ENCODE measurements around the gene NCK2.
"Not testable (repeated sequence)": the region's sequence is repeated elsewhere in the genome, so short reads cannot be mapped to it uniquely, and the experiment has no call there.

The NCK2 gene

DNA sequence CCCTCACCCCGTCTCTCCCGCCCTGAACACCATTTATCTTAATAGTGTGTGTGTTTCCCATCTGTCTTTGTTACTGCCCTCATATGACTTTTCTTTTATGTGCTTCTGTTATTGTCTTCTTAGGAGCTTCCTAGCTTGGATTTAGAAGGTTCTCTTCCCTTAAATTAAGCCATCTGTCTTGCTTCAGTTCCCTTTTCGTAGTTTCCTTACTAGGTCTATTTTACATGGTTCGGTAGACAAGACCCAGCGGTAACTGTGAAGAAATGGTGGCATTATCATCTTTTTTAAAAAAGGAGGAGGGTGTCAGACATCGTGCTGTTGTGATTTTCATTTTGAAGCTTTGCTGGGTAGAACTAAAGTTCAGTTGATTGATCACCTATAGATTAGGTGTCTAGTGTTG, 10.3 kb downstream of the NCK2 start:
- TF ChIP-seq FOXA1 (IDR thresholded peaks at IDR 0.05) (no peak), L3MBTL2 (conservative IDR thresholded peaks at IDR 0.05) (no peak), ELF4 (IDR thresholded peaks at IDR 0.05) (no peak), CTBP1 (IDR thresholded peaks at IDR 0.05; ENCODE audit: borderline replicate concordance) (no peak), FOXM1 (IDR thresholded peaks at IDR 0.05; ENCODE audit: borderline replicate concordance) (no peak), SP1 (IDR thresholded peaks at IDR 0.05) (no peak), ARNT (IDR thresholded peaks at IDR 0.05) (no peak), NFRKB (IDR thresholded peaks at IDR 0.05) (no peak), HDGF (IDR thresholded peaks at IDR 0.05; ENCODE audit: borderline replicate concordance) (no peak)
- DNase-seq (ENCODE audit: extremely low spot score): no peak
- ChIA-PET POLR2A (no interaction called here), CTCF (interaction anchor here (0.7 kb wide), 1 partner anchor 21 kb away, joined by 5 read pairs; no protein-coding TSS in a partner anchor)

- ChIA-PET POLR2A (no interaction called here), CTCF (no interaction called here)
- DNase-seq (ENCODE audit: extremely low spot score): no peak
- TF ChIP-seq SUZ12 (IDR thresholded peaks at IDR 0.05): no peak
- no peak for TF ChIP-seq LEF1 (IDR thresholded peaks at IDR 0.05; ENCODE audit: borderline replicate concordance)
- TF ChIP-seq FOXA1 (IDR thresholded peaks at IDR 0.05): no peak
- no peak for TF ChIP-seq ELF4 (IDR thresholded peaks at IDR 0.05)
- no peak for TF ChIP-seq FOXK2 (IDR thresholded peaks at IDR 0.05)
- TF ChIP-seq BHLHE40 (IDR thresholded peaks at IDR 0.05; ENCODE audit: borderline replicate concordance): no peak
- no peak for TF ChIP-seq HDGF (IDR thresholded peaks at IDR 0.05; ENCODE audit: borderline replicate concordance)
- TF ChIP-seq NFRKB (IDR thresholded peaks at IDR 0.05): no peak
These were observed 11.2 kb downstream of the NCK2 start for GRCh38 chr2:105755895-105756294.

DNA sequence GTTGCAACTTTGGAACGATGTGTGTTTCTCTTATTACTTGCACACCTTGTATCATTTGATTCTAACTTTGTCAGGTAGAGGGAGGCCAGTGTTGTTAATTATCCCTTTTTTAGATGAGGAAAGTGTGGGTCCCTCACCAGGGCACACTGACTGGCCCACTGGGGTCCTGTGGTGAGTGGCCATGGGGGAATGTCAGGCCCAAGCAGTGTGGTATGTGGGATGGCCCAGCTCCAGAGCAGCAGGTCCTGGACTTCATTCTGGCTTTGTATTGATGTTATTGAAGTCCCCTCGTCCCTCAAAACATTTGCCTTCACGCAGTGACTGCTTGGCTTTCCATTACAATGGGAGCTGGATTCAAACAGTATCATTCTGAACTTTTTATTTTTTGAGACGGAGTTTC, 11.7 kb downstream of the NCK2 start:
- TF ChIP-seq L3MBTL2 (conservative IDR thresholded peaks at IDR 0.05) (no peak), CTBP1 (IDR thresholded peaks at IDR 0.05; ENCODE audit: borderline replicate concordance) (no peak), ELF4 (IDR thresholded peaks at IDR 0.05) (no peak), LEF1 (IDR thresholded peaks at IDR 0.05; ENCODE audit: borderline replicate concordance) (no peak), ZNF384 (IDR thresholded peaks at IDR 0.05) (no peak), PKNOX1 (IDR thresholded peaks at IDR 0.05) (no peak), SP1 (IDR thresholded peaks at IDR 0.05) (no peak), TARDBP (IDR thresholded peaks at IDR 0.05) (no peak), BHLHE40 (IDR thresholded peaks at IDR 0.05; ENCODE audit: borderline replicate concordance) (no peak), FOXM1 (IDR thresholded peaks at IDR 0.05; ENCODE audit: borderline replicate concordance) (no peak), NFRKB (IDR thresholded peaks at IDR 0.05) (no peak), ARNT (IDR thresholded peaks at IDR 0.05) (no peak), FOXK2 (IDR thresholded peaks at IDR 0.05) (no peak), FOXA1 (IDR thresholded peaks at IDR 0.05) (no peak), SUZ12 (IDR thresholded peaks at IDR 0.05) (no peak), HDGF (IDR thresholded peaks at IDR 0.05; ENCODE audit: borderline replicate concordance) (no peak)
- POLR2A ChIA-PET: interaction anchor here (0.7 kb wide), 1 partner anchor 20 kb away, joined by 3 read pairs; no protein-coding TSS in a partner anchor
- no peak for DNase-seq (ENCODE audit: extremely low spot score)
- CTCF ChIA-PET: no interaction called here

DNA sequence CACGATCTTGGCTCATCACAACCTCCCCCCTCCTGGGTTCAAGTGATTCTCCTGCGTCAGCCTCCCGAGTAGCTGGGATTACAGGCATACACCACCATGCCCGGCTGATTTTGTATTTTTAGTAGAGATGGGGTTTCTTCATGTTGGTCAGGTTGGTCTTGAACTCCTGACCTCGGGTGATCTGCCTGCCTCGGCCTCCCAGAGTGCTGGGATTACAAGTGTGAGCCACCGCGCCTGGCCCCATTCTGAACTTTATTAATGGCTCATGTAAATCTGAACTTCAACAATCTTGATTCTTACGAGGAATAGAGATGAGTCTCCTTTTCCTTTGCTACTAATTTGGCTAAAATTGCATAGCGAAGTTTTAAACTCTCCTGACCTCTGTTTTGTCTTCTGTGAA, 12.2 kb downstream of the NCK2 start:
- POLR2A ChIA-PET: interaction anchor here (0.7 kb wide), 1 partner anchor 19 kb away, joined by 3 read pairs; no protein-coding TSS in a partner anchor
- DNase-seq (ENCODE audit: extremely low spot score); CTCF ChIA-PET: not testable (repeated sequence)

GRCh38 chr2:105757433-105757832, 12.7 kb downstream of the NCK2 start:
- ChIA-PET CTCF (interaction anchor here (0.6 kb wide), 1 partner anchor 21 kb away, joined by 3 read pairs; no protein-coding TSS in a partner anchor), POLR2A (no interaction called here)
- no peak for DNase-seq (ENCODE audit: extremely low spot score)
- TF ChIP-seq BHLHE40 (IDR thresholded peaks at IDR 0.05; ENCODE audit: borderline replicate concordance) (no peak), NFRKB (IDR thresholded peaks at IDR 0.05) (no peak), SUZ12 (IDR thresholded peaks at IDR 0.05) (no peak), PKNOX1 (IDR thresholded peaks at IDR 0.05) (no peak), SP1 (IDR thresholded peaks at IDR 0.05) (no peak), FOXK2 (IDR thresholded peaks at IDR 0.05) (no peak), ARNT (IDR thresholded peaks at IDR 0.05) (no peak), ZNF384 (IDR thresholded peaks at IDR 0.05) (no peak), HDGF (IDR thresholded peaks at IDR 0.05; ENCODE audit: borderline replicate concordance) (no peak), CTBP1 (IDR thresholded peaks at IDR 0.05; ENCODE audit: borderline replicate concordance) (no peak), LEF1 (IDR thresholded peaks at IDR 0.05; ENCODE audit: borderline replicate concordance) (no peak), ELF4 (IDR thresholded peaks at IDR 0.05) (no peak), L3MBTL2 (conservative IDR thresholded peaks at IDR 0.05) (no peak), TARDBP (IDR thresholded peaks at IDR 0.05) (no peak), FOXM1 (IDR thresholded peaks at IDR 0.05; ENCODE audit: borderline replicate concordance) (no peak), FOXA1 (IDR thresholded peaks at IDR 0.05) (no peak)

GRCh38 chr2:105760191-105760590, 15.5 kb downstream of the NCK2 start:
- TF ChIP-seq ZNF384 (IDR thresholded peaks at IDR 0.05): no peak
- no peak for TF ChIP-seq CTBP1 (IDR thresholded peaks at IDR 0.05; ENCODE audit: borderline replicate concordance)
- TF ChIP-seq BHLHE40 (IDR thresholded peaks at IDR 0.05; ENCODE audit: borderline replicate concordance): no peak
- no peak for TF ChIP-seq PKNOX1 (IDR thresholded peaks at IDR 0.05)
- TF ChIP-seq NFRKB (IDR thresholded peaks at IDR 0.05): no peak
- no peak for TF ChIP-seq HDGF (IDR thresholded peaks at IDR 0.05; ENCODE audit: borderline replicate concordance)
- no peak for TF ChIP-seq SP1 (IDR thresholded peaks at IDR 0.05)
- TF ChIP-seq ELF4 (IDR thresholded peaks at IDR 0.05): no peak
- no peak for TF ChIP-seq LEF1 (IDR thresholded peaks at IDR 0.05; ENCODE audit: borderline replicate concordance)
- no peak for TF ChIP-seq FOXA1 (IDR thresholded peaks at IDR 0.05)
- TF ChIP-seq FOXM1 (IDR thresholded peaks at IDR 0.05; ENCODE audit: borderline replicate concordance): no peak
- TF ChIP-seq L3MBTL2 (conservative IDR thresholded peaks at IDR 0.05): no peak
- TF ChIP-seq SUZ12 (IDR thresholded peaks at IDR 0.05): no peak
- no peak for TF ChIP-seq FOXK2 (IDR thresholded peaks at IDR 0.05)
- no peak for TF ChIP-seq TARDBP (IDR thresholded peaks at IDR 0.05)
- POLR2A ChIA-PET: no interaction called here
- CTCF ChIA-PET: no interaction called here
- DNase-seq (ENCODE audit: extremely low spot score): no peak

Measured in HEK293T (cell line).